ENCODE results near the gene SLC25A26. TPM values are rescaled to one million over a fixed set of nuclear protein-coding genes. Genes with fewer than 3 reads are reported as not detected.

Gene SLC25A26
- total RNA-seq, 4 donors from 2014 or later, result 8.5 to 26.3 (median 16.7) TPM

GRCh38 chr3:66261355-66261754 is 40.6 kb downstream of the SLC25A26 start:
- Histone ChIP-seq H3K4me3 (no peak overlapping the region), H3K27me3 (no peaks in the 10 kb centered on the region), H3K36me3 (peaks cover 0 to 23% (median 0%) of the 10 kb centered on the region in 3 donors), H3K9me3 (no peaks in the 10 kb centered on the region), H3K4me1 (no peaks in the 10 kb centered on the region), H3K27ac (no peak overlapping the region)
- TF ChIP-seq CTCF (IDR thresholded peaks at IDR 0.05) (no peak), POLR2A (IDR thresholded peaks at IDR 0.05) (no peak)
- 85 to 89% methylated on average over 4 of the region's 4 CpGs for WGBS, 2 donors
- intact Hi-C loops (cut with DNase I), result no loop called here
- DNase-seq, result no peak

- Histone ChIP-seq H3K9me3 (no peaks in the 10 kb centered on the region), H3K27ac (no peak overlapping the region), H3K4me3 (no peak overlapping the region), H3K4me1 (peaks cover 0 to 6% (median 0%) of the 10 kb centered on the region in 3 donors), H3K27me3 (no peaks in the 10 kb centered on the region), H3K36me3 (peaks cover 0 to 15% (median 0%) of the 10 kb centered on the region in 3 donors)
- WGBS, 2 donors, result 87 to 91% methylated on average over 2 of the region's 2 CpGs
- no peak for DNase-seq
- intact Hi-C loops (cut with DNase I), result no loop called here
- TF ChIP-seq POLR2A (IDR thresholded peaks at IDR 0.05) (no peak), CTCF (IDR thresholded peaks at IDR 0.05) (no peak)
Observed at GRCh38 chr3:66265649-66266048, 44.8 kb downstream of the SLC25A26 start.

GRCh38 chr3:66266551-66266950 is 45.8 kb downstream of the SLC25A26 start:
- intact Hi-C loops (cut with DNase I), result no loop called here

GRCh38 chr3:66267031-66267430 is 46.2 kb downstream of the SLC25A26 start:
- 81 to 84% methylated on average over 4 of the region's 4 CpGs for WGBS, 2 donors
- TF ChIP-seq POLR2A (IDR thresholded peaks at IDR 0.05), result no peak
- TF ChIP-seq CTCF (IDR thresholded peaks at IDR 0.05), result no peak
- intact Hi-C loops (cut with DNase I), result no loop called here
- H3K36me3 ChIP-seq, result peaks cover 0 to 15% (median 0%) of the 10 kb centered on the region in 3 donors
- no peaks in the 10 kb centered on the region for H3K27me3 ChIP-seq
- no peaks in the 10 kb centered on the region for H3K9me3 ChIP-seq
- peaks cover 0 to 6% (median 0%) of the 10 kb centered on the region in 3 donors for H3K4me1 ChIP-seq
- H3K27ac ChIP-seq, result no peak overlapping the region
- no peak overlapping the region for H3K4me3 ChIP-seq
- no peak for DNase-seq

More at GRCh38 chr3:66266551-66266950, 45.8 kb downstream of the SLC25A26 start:
- no peaks in the 10 kb centered on the region for H3K9me3 ChIP-seq
- H3K4me3 ChIP-seq, result no peak overlapping the region
- no peaks in the 10 kb centered on the region for H3K27me3 ChIP-seq
- TF ChIP-seq CTCF (IDR thresholded peaks at IDR 0.05) (no peak), POLR2A (IDR thresholded peaks at IDR 0.05) (no peak)
- peaks cover 0 to 6% (median 0%) of the 10 kb centered on the region in 3 donors for H3K4me1 ChIP-seq
- no peak for DNase-seq
- peaks cover 0 to 15% (median 0%) of the 10 kb centered on the region in 3 donors for H3K36me3 ChIP-seq
- no peak overlapping the region for H3K27ac ChIP-seq

- Histone ChIP-seq H3K27me3 (no peaks in the 10 kb centered on the region), H3K27ac (no peak overlapping the region), H3K36me3 (peaks cover 0 to 15% (median 0%) of the 10 kb centered on the region in 3 donors), H3K4me3 (no peak overlapping the region), H3K4me1 (peaks cover 0 to 6% (median 0%) of the 10 kb centered on the region in 3 donors), H3K9me3 (no peaks in the 10 kb centered on the region)
- TF ChIP-seq CTCF (IDR thresholded peaks at IDR 0.05) (no peak), POLR2A (IDR thresholded peaks at IDR 0.05) (no peak)
- WGBS, 2 donors, result 88 to 90% methylated on average over 5 of the region's 5 CpGs
- DNase-seq, result no peak
- intact Hi-C loops (cut with DNase I), result no loop called here
Observed at GRCh38 chr3:66267906-66268305, 47.1 kb downstream of the SLC25A26 start.
